Measurements from ENCODE around the gene TBXA2R. TPM values are rescaled to one million over a fixed set of nuclear protein-coding genes. Genes with fewer than 3 reads are reported as not detected.

The TBXA2R gene
- total and polyA plus RNA-seq, 2 donors from 2014 or later = 6.7 to 8.8 TPM

GRCh38 chr19:3620817-3621547, 14.3 kb upstream of the TBXA2R start:
- DNase-seq = peak in 1 of 5 donors; percentile 72
- Histone ChIP-seq H3K27ac (ENCODE audit: low read depth in 2 of 2, low read length in 2 of 2) (no peak overlapping the region), H3K9ac (ENCODE audit: low read length in 3 of 3) (no peak overlapping the region), H3K36me3 (ENCODE audit: control insufficient read depth in 2 of 3, insufficient read depth in 3 of 3, low read length in 3 of 3) (no peaks in the 10 kb centered on the region), H3K9me3 (ENCODE audit: control insufficient read depth in 2 of 3, insufficient read depth in 1 of 3, low read length in 3 of 3) (no peaks in the 10 kb centered on the region), H3K4me1 (ENCODE audit: control insufficient read depth in 2 of 3, insufficient read depth in 2 of 3, low read depth in 1 of 3, low read length in 3 of 3) (peaks cover 0 to 18% (median 4%) of the 10 kb centered on the region in 3 donors), H3K27me3 (ENCODE audit: control insufficient read depth, insufficient read depth, low read length) (no peaks in the 10 kb centered on the region), H3K4me3 (ENCODE audit: low read length in 3 of 3) (no peak overlapping the region)
- TF ChIP-seq CTCF (IDR thresholded peaks at IDR 0.05; ENCODE audit: borderline replicate concordance, extremely low read depth, insufficient read depth) = no peak
- intact Hi-C loops (cut with DNase I) = no loop called here
- no peak for FAIRE-seq

GRCh38 chr19:3620145-3620816, 13.6 kb upstream of the TBXA2R start:
- Histone ChIP-seq H3K9me3 (ENCODE audit: control insufficient read depth in 2 of 3, insufficient read depth in 1 of 3, low read length in 3 of 3) (no peaks in the 10 kb centered on the region), H3K27ac (ENCODE audit: low read depth in 2 of 2, low read length in 2 of 2) (no peak overlapping the region), H3K36me3 (ENCODE audit: control insufficient read depth in 2 of 3, insufficient read depth in 3 of 3, low read length in 3 of 3) (no peaks in the 10 kb centered on the region), H3K9ac (ENCODE audit: low read length in 3 of 3) (no peak overlapping the region), H3K27me3 (ENCODE audit: control insufficient read depth, insufficient read depth, low read length) (no peaks in the 10 kb centered on the region), H3K4me3 (ENCODE audit: low read length in 3 of 3) (no peak overlapping the region), H3K4me1 (ENCODE audit: control insufficient read depth in 2 of 3, insufficient read depth in 2 of 3, low read depth in 1 of 3, low read length in 3 of 3) (peaks cover 0 to 12% (median 4%) of the 10 kb centered on the region in 3 donors)
- intact Hi-C loops (cut with DNase I) = no loop called here
- no peak for TF ChIP-seq CTCF (IDR thresholded peaks at IDR 0.05; ENCODE audit: borderline replicate concordance, extremely low read depth, insufficient read depth)
- peak in 1 of 5 donors; percentile 73 for DNase-seq
- FAIRE-seq = no peak

- no peak for FAIRE-seq
- Histone ChIP-seq H3K27ac (ENCODE audit: low read depth in 2 of 2, low read length in 2 of 2) (no peak overlapping the region), H3K36me3 (ENCODE audit: control insufficient read depth in 2 of 3, insufficient read depth in 3 of 3, low read length in 3 of 3) (no peaks in the 10 kb centered on the region), H3K9me3 (ENCODE audit: control insufficient read depth in 2 of 3, insufficient read depth in 1 of 3, low read length in 3 of 3) (no peaks in the 10 kb centered on the region), H3K4me3 (ENCODE audit: low read length in 3 of 3) (no peak overlapping the region), H3K4me1 (ENCODE audit: control insufficient read depth in 2 of 3, insufficient read depth in 2 of 3, low read depth in 1 of 3, low read length in 3 of 3) (peaks cover 0 to 8% (median 0%) of the 10 kb centered on the region in 3 donors), H3K27me3 (ENCODE audit: control insufficient read depth, insufficient read depth, low read length) (no peaks in the 10 kb centered on the region), H3K9ac (ENCODE audit: low read length in 3 of 3) (no peak overlapping the region)
- DNase-seq = peak in 1 of 5 donors; percentile 75
- intact Hi-C loops (cut with DNase I) = no loop called here
- no peak for TF ChIP-seq CTCF (IDR thresholded peaks at IDR 0.05; ENCODE audit: borderline replicate concordance, extremely low read depth, insufficient read depth)
Measured at GRCh38 chr19:3619631-3620012, 12.9 kb upstream of the TBXA2R start.
